ENCODE results near the gene WWP2.
"Not testable (repeated sequence)": the region's sequence is repeated elsewhere in the genome, so short reads cannot be mapped to it uniquely, and the experiment has no call there.

Gene WWP2

GRCh38 chr16:69830534-69831211, 68.5 kb downstream of the WWP2 start:
- no peak for DNase-seq (ENCODE audit: low read depth in 2 of 2)

GRCh38 chr16:69831212-69832123, 69.3 kb downstream of the WWP2 start:
- DNase-seq (ENCODE audit: low read depth in 2 of 2), result no peak

- DNase-seq (ENCODE audit: low read depth in 2 of 2), result no peak
Observed at GRCh38 chr16:69833357-69834282, 71.5 kb downstream of the WWP2 start.

- DNase-seq (ENCODE audit: low read depth in 2 of 2), result no peak
Observed at GRCh38 chr16:69834807-69835466, 72.8 kb downstream of the WWP2 start.

- DNase-seq (ENCODE audit: low read depth in 2 of 2), result no peak
Observed at GRCh38 chr16:69836257-69836656, 74.1 kb downstream of the WWP2 start.

- no peak for DNase-seq (ENCODE audit: low read depth in 2 of 2)
Observed at GRCh38 chr16:69837380-69837779, 75.2 kb downstream of the WWP2 start.

GRCh38 chr16:69838489-69838888, 76.4 kb downstream of the WWP2 start:
- DNase-seq (ENCODE audit: low read depth in 2 of 2), result no peak

- DNase-seq (ENCODE audit: low read depth in 2 of 2), result no peak
Observed at GRCh38 chr16:69839240-69839688, 77.1 kb downstream of the WWP2 start.

- no peak for DNase-seq (ENCODE audit: low read depth in 2 of 2)
Observed at GRCh38 chr16:69839798-69840409, 77.8 kb downstream of the WWP2 start.

- DNase-seq (ENCODE audit: low read depth in 2 of 2), result no peak
Observed at GRCh38 chr16:69840975-69841374, 78.8 kb downstream of the WWP2 start.

GRCh38 chr16:69844441-69844840, 82.3 kb downstream of the WWP2 start:
- no peak for DNase-seq (ENCODE audit: low read depth in 2 of 2)

- DNase-seq (ENCODE audit: low read depth in 2 of 2), result no peak
Observed at GRCh38 chr16:69845181-69845580, 83.0 kb downstream of the WWP2 start.

- DNase-seq (ENCODE audit: low read depth in 2 of 2), result no peak
Observed at GRCh38 chr16:69847643-69848042, 85.5 kb downstream of the WWP2 start.

GRCh38 chr16:69848637-69849545, 86.8 kb downstream of the WWP2 start:
- peak; percentile 58 to 62 for DNase-seq (ENCODE audit: low read depth in 2 of 2)

- DNase-seq (ENCODE audit: low read depth in 2 of 2), result no peak
Observed at GRCh38 chr16:69851491-69852240, 89.5 kb downstream of the WWP2 start.

GRCh38 chr16:69852815-69853214, 90.7 kb downstream of the WWP2 start:
- no peak for DNase-seq (ENCODE audit: low read depth in 2 of 2)

- DNase-seq (ENCODE audit: low read depth in 2 of 2), result no peak
Observed at GRCh38 chr16:69853481-69853880, 91.3 kb downstream of the WWP2 start.

- not testable (repeated sequence) for DNase-seq (ENCODE audit: low read depth in 2 of 2)
Observed at GRCh38 chr16:69854776-69855175, 92.6 kb downstream of the WWP2 start.

- no peak for DNase-seq (ENCODE audit: low read depth in 2 of 2)
Observed at GRCh38 chr16:69855592-69855991, 93.5 kb downstream of the WWP2 start.
